ENCODE data around the gene ADAMTSL3.

The ADAMTSL3 gene

GRCh38 chr15:83747718-83748110, 93.8 kb downstream of the ADAMTSL3 start:
- TF ChIP-seq FOXP2 (optimal IDR thresholded peaks at IDR 0.05; ENCODE audit: borderline replicate concordance, extremely low read depth, extremely low read length, insufficient read depth) = no peak
- TF ChIP-seq REST (IDR thresholded peaks at IDR 0.05; ENCODE audit: insufficient read depth in 1 of 2, low read depth in 2 of 2, low read length in 2 of 2) = no peak
- TF ChIP-seq TAF1 (IDR thresholded peaks at IDR 0.05; ENCODE audit: borderline replicate concordance, insufficient read depth, low read length) = no peak
- no peak for TF ChIP-seq SIN3A (IDR thresholded peaks at IDR 0.05; ENCODE audit: borderline replicate concordance, insufficient read depth, low read length)
- no peak for TF ChIP-seq POLR2AphosphoS5 (IDR thresholded peaks at IDR 0.05; ENCODE audit: low read depth, low read length)

DNA sequence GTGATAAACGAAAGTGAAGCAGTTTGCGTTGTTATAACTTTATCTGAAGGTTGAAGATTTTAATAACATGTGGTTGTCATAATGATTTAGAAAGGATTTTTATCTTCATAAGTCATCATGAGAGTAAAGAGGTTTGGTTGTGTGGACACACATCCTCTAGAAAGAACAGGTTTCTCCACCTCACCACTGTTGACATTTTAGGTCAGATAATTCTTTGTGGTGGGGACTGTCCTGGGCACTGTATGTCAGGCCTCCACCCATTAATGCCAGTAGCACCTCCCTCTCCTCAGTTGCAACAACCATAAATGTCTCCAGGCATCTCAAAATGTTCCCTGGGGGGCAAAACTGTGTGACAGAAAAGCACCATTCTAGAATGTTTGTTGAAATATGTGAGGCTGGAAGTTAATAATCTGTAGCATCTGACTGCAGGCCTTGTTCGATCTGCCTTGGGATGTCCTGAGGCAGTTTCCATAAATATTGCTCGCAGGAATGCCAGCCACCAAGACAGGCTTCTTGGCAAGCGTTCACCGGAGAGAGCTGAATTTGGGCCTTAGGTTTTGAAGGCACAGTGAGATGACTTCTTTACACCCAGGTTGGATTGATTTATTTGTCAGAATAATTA, 100.1 kb downstream of the ADAMTSL3 start:
- TF ChIP-seq FOXP2 (optimal IDR thresholded peaks at IDR 0.05; ENCODE audit: borderline replicate concordance, extremely low read depth, extremely low read length, insufficient read depth) (no peak), REST (IDR thresholded peaks at IDR 0.05; ENCODE audit: insufficient read depth in 1 of 2, low read depth in 2 of 2, low read length in 2 of 2) (no peak), TAF1 (IDR thresholded peaks at IDR 0.05; ENCODE audit: borderline replicate concordance, insufficient read depth, low read length) (no peak), SIN3A (IDR thresholded peaks at IDR 0.05; ENCODE audit: borderline replicate concordance, insufficient read depth, low read length) (no peak), POLR2AphosphoS5 (IDR thresholded peaks at IDR 0.05; ENCODE audit: low read depth, low read length) (no peak)

GRCh38 chr15:83762367-83762766, 108.4 kb downstream of the ADAMTSL3 start:
- no peak for TF ChIP-seq POLR2AphosphoS5 (IDR thresholded peaks at IDR 0.05; ENCODE audit: low read depth, low read length)
- TF ChIP-seq FOXP2 (optimal IDR thresholded peaks at IDR 0.05; ENCODE audit: borderline replicate concordance, extremely low read depth, extremely low read length, insufficient read depth) = no peak
- TF ChIP-seq SIN3A (IDR thresholded peaks at IDR 0.05; ENCODE audit: borderline replicate concordance, insufficient read depth, low read length) = no peak
- TF ChIP-seq TAF1 (IDR thresholded peaks at IDR 0.05; ENCODE audit: borderline replicate concordance, insufficient read depth, low read length) = no peak
- TF ChIP-seq REST (IDR thresholded peaks at IDR 0.05; ENCODE audit: insufficient read depth in 1 of 2, low read depth in 2 of 2, low read length in 2 of 2) = no peak

DNA sequence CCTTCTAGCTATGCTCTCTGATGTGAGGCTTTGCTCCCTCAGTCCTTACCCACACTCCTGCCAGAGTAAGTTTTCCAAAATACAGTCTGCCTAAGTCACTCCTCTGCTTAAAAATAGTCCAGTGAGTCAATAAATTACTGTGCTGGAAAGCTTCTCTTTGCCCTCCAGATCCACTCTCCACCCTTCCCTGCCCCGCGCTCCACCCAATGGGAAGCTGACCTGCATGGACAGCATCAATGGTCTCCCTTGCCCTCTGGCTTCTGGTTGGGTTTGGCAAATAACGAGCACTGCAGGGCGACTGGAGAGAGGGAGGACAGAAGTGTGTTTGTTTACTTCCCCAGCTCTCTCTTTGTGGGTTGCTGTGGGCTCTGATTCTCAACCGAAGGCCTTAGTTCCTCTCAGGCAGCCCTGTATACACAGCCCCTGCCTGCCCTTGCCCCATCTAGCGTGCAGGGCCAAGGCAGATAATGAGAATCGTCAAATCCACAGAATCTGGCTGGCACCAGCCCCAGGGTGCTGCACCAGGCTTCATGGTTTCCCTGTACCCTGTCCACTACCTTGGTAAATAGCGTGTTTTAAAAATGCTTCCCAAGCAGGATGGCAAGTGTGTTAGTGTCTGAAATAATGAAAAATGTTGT, 110.4 kb downstream of the ADAMTSL3 start:
- TF ChIP-seq POLR2AphosphoS5 (IDR thresholded peaks at IDR 0.05; ENCODE audit: low read depth, low read length) = no peak
- no peak for TF ChIP-seq TAF1 (IDR thresholded peaks at IDR 0.05; ENCODE audit: borderline replicate concordance, insufficient read depth, low read length)
- TF ChIP-seq FOXP2 (optimal IDR thresholded peaks at IDR 0.05; ENCODE audit: borderline replicate concordance, extremely low read depth, extremely low read length, insufficient read depth) = no peak
- no peak for TF ChIP-seq SIN3A (IDR thresholded peaks at IDR 0.05; ENCODE audit: borderline replicate concordance, insufficient read depth, low read length)
- TF ChIP-seq REST (IDR thresholded peaks at IDR 0.05; ENCODE audit: insufficient read depth in 1 of 2, low read depth in 2 of 2, low read length in 2 of 2) = no peak

Measured in PFSK-1 (cell line).